Measurements from ENCODE around the gene SF3B5.
"Not testable (repeated sequence)": the region's sequence is repeated elsewhere in the genome, so short reads cannot be mapped to it uniquely, and the experiment has no call there.

SF3B5 gene

DNA sequence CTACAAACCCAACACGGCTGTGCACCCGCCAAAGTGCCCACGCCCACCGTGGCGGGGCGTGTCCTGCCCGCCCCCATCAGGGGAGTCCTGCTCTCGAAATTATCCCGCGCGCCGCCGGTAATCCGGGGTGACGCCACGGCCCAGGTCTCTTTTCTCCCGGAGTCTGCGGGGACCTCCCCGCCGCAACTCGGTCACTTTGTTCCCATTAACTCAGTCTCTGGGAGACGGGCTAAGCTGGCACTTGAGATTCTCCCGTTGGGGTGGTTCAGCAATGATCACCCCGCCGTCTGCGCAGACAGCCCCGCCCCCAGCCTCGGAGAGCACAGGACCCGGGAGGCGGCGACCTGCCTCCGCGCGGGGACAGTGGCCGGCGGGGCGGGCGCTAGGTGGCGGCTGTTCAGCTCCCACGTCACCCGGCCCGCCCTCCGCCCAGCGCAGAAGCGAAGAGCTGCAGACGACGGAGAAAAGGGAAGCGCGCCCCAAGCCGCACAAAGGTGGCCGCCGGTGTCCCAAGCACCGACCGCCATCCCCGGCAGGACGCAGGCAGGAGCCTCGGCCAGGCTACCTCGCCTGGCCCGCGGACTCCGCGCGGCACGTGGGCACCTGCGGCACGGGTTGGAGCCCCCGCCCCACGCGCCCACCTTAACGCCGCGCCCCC lies 31.5 kb downstream of the SF3B5 start:
- DNase-seq (ENCODE audit: low spot score): peak; percentile 91

DNA sequence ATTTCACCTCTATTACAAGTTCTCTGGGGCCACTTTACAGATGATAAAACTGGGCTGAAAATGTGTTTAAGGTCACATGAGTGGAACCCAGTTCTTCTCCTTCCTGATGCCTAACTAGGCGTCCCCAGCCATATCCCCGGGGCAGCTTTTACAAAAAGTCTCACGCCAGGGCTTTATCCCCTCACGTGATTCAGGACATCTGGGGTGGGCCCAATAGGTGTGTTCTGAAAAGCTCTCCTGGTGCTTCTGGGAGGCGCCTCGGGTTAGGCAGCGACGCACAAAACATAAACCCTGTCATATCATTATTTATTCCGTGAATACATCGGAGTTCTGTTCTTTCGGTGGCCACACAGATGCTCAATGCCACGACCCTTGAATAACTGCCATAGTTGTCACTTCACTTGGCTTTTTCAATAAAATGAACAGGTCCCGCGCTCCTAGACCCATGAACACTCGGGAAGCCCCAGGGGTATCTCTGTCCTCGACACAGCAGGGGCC lies 32.1 kb downstream of the SF3B5 start:
- DNase-seq (ENCODE audit: low spot score): peak; percentile 40

GRCh38 chr6:144062786-144063185 lies 32.6 kb downstream of the SF3B5 start:
- no peak for DNase-seq (ENCODE audit: low spot score)

GRCh38 chr6:144059139-144059538 lies 36.2 kb downstream of the SF3B5 start:
- no peak for DNase-seq (ENCODE audit: low spot score)

GRCh38 chr6:144055121-144055931 lies 40.0 kb downstream of the SF3B5 start:
- DNase-seq (ENCODE audit: low spot score): no peak

GRCh38 chr6:144053601-144054000 lies 41.8 kb downstream of the SF3B5 start:
- no peak for DNase-seq (ENCODE audit: low spot score)

- no peak for DNase-seq (ENCODE audit: low spot score)
Observed at GRCh38 chr6:144052488-144052887, 42.9 kb downstream of the SF3B5 start.

- no peak for DNase-seq (ENCODE audit: low spot score)
Observed at GRCh38 chr6:144049386-144049785, 46.0 kb downstream of the SF3B5 start.

DNA sequence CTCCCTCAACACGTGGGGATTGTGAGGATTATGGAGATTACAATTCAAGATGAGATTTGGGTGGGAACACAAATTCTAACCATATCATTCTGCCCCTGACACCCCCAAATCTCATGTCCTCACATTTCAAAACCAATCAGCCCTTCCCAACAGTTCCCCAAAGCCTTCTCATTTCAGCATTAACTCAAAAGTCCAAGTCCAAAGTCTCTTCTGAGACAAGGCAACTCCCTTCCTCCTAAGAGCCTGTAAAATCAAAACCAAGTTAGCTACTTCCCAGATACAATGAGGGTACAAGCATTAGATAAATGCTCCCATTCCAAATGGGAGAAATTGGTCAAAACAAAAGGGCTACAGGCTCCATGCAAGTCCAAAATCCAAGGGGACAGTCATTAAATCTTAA lies 47.7 kb downstream of the SF3B5 start:
- DNase-seq (ENCODE audit: low spot score): no peak

- not testable (repeated sequence) for DNase-seq (ENCODE audit: low spot score)
Observed at GRCh38 chr6:144046672-144047071, 48.7 kb downstream of the SF3B5 start.

DNA sequence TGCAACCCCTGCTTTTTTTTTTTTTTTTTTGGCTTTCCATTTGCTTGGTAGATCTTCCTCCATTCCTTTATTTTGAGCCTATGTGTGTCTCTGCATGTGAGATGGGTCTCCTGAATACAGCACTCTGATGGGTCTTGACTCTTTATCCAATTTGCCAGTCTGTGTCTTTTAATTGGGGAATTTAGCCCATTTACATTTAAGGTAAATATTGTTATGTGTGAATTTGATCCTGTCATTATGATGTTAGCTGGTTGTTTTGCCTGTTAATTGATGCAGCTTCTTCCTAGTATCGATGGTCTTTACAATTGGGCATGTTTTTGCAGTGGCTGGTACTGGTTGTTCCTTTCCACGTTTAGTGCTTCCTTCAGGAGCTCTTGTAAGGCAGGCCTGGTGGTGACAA lies 50.4 kb downstream of the SF3B5 start:
- DNase-seq (ENCODE audit: low spot score): not testable (repeated sequence)

All from iPS-NIHi11 (cell line).